Keratinocyte (primary cell): ENCODE data around the gene GNAS-AS1.

ENCODE experiments used
- CTCF ChIP-seq, 3 experiments: IDR thresholded peaks in 1 of 3; conservative IDR thresholded peaks in 1 of 3; optimal IDR thresholded peaks in 1 of 3; 2 replicates in 2 of 3; 3 replicates in 1 of 3; pipeline versions ENCODE3 to v1.5.1; 2011; ENCODE audit warnings: low read length in 3 of 3, mild to moderate bottlenecking in 3 of 3, moderate library complexity in 2 of 3, control low read depth in 1 of 3, inconsistent platforms in 1 of 3; ENCODE audit not compliant: insufficient read depth in 2 of 3; ENCODE audit errors: extremely low read depth in 1 of 3
- EZH2 ChIP-seq: IDR thresholded peaks from one replicate; pipeline ENCODE4 v1.6.1; 2012; ENCODE audit warnings: inconsistent platforms, mild to moderate bottlenecking, low read length, moderate library complexity

GRCh38 chr20:58791286-58791685 lies 59.4 kb downstream of the GNAS-AS1 start:
- TF ChIP-seq EZH2: no peak
- TF ChIP-seq CTCF (optimal IDR thresholded peaks at IDR 0.05 in 1 of 3, IDR thresholded peaks at IDR 0.05 in 1 of 3, conservative IDR thresholded peaks at IDR 0.05 in 1 of 3; ENCODE audit: extremely low read depth in 1 of 3, insufficient read depth in 2 of 3, low read length in 3 of 3): no peak
